Endothelial cell of hepatic sinusoid (primary cell): ENCODE results near the gene FBXW4.
"Not testable (repeated sequence)": the region's sequence is repeated elsewhere in the genome, so short reads cannot be mapped to it uniquely, and the experiment has no call there.

Experiments
- in situ Hi-C: cut with HindIII; loops from 2 replicates; pipeline ENCODE4 v1.10.0; 2017; ENCODE audit warnings: low sequenced_read_pairs

The FBXW4 gene

GRCh38 chr10:101619983-101620382 is 75.0 kb downstream of the FBXW4 start:
- in situ Hi-C loops: no loop called here

DNA sequence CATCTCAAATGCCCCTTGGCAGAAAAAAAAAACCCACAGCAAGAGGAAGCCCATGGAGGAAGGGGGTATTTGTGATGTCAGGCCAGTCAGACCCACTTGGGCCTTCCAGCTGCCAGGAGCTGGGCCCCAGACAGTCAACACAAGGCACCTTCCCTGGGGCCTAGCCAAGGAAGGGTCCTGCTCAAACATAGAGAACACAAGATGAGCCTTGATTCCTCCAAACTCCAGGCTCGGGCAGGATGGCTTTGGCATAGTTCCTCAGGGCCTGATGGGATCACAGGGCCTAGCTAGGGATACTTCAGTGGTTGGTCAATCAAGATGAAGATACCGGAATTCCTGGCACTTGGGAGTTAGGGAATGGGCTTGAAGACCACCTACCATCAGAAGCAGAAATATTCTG is 76.1 kb downstream of the FBXW4 start:
- in situ Hi-C loops: no loop called here

- in situ Hi-C loops: no loop called here
Observed at GRCh38 chr10:101617824-101618568, 77.0 kb downstream of the FBXW4 start.

DNA sequence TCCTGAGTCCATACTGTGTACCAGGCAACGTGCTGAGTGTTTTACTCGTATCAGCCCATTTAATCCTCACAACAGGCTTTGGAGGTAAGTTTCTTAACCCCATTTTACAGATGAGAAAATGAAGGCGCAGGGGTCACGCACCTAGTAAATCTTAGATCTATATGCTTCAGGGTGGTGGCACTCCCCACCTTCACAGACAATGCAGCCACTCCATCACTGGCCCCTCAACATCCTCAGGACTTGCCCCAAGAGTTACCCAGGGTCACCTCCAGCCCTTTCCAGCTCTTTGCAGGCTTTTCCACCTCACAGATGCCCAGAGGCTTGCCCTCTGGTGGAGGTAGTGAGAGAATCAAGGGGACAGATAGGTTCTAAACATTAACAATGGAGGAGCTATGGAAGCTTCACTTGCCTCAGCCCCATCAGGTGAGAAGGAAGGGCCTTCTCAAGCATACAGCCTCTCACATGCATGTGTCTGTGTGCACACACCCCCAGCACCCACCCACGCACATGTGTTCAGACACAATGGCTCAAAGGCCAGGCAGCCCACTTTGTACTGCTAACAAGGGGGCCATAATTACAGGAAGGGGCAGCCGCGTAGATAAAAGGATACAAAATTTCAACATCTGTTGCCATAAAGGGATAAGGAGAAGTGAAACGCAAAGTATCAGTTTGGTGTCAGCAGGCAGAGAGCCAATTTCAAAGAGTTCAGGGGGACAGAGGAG is 77.7 kb downstream of the FBXW4 start:
- in situ Hi-C loops: no loop called here

DNA sequence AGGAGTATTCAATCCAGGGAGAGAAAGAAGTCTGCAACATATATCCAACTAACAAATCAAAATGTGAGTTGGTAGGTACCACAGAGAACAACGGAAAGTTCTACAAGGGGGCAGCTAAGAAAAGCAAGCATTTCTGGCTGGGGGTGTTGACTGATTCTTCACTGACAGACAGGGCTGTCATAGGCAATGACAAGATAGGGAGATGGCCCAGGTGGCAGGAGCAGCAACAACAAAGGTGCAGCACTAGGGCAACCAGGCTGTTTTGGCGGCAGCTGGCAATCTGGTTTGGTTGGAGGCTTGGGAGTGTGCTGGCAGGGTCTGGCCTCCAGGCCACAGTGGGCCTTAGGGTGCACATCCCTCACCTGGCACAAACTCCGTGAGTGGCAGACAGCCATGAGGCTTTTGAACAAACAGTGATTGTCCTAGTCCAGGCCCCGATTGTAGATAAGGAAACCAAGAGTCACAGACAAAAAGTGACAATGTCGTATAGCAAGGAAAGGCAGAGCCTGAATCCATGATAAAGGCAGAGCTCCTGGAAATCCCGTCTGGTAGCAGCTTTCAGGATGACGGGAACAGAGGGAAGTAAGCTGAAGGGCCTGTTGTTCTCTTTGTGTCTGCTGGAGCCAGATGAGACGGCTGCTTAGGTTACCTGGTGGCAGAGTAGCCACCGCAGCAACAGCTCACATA is 78.4 kb downstream of the FBXW4 start:
- in situ Hi-C loops: no loop called here

DNA sequence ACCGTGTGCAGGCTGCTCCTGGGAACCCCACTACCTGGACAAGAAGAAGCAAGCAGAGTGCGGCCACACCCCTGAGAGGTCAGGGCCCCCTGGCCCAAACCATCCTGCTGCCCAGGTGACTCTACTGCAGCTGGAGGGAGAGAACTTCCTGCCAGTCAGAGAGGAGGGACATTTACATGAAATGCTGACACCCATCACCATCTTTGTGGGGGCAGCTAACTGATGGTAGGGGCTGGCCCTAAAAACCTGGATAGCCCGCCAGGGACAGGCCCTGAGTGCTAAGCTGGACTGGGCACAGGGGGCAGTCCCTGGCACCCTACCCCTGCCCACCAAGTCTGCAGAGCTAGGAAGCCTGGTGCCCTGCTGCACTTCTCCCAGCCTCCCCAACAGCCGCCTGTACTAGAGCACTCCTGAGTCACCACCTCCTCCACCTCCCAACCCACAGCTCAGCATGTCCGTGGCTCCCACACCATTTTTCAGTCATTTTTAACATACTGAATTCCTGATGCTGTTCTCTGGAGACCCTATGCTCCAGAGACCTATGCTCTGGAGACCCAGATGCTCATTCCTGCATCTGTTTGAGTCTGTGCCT is 79.3 kb downstream of the FBXW4 start:
- in situ Hi-C loops: no loop called here

GRCh38 chr10:101614663-101615524 is 80.1 kb downstream of the FBXW4 start:
- in situ Hi-C loops: no loop called here

GRCh38 chr10:101613646-101614045 is 81.3 kb downstream of the FBXW4 start:
- in situ Hi-C loops: no loop called here

DNA sequence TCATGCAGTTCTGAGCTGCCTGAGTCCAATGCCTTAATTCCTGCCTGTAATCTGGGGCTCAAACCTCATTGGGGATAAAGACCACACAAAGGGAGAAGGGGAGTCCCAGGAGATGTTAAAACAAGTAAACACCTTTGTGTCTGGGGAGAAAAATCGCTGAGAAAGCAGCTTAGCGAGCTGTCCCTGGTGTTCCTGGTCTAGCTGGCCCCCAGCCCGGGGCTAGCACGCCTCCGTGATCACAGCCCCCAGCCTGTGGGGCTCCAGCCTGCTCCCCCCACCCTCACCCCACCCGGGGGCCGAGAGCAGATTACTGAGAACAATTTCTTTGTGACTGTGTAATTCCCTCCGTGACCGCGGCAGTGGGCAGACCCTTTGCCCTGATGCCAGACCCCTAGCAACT is 82.1 kb downstream of the FBXW4 start:
- in situ Hi-C loops: no loop called here

DNA sequence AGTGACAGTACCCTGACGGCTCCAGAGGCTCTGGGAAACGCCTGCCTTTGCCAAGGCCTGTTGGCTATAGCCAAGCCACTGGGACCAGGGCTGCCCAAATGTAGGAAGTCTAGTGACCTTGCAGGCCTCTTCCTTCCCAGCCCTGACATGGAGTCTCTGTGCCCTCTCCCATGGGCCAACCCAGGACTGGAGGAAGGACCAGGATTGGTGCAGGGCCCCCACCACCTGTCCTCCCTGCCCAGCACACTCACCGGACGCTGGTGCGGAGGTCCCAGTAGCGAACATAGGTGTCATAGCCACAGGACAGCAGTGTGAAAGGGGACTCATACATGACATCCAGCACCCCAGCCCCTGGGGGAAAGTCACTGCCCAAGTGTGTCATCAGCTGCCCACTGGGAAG is 82.9 kb downstream of the FBXW4 start:
- in situ Hi-C loops: no loop called here

DNA sequence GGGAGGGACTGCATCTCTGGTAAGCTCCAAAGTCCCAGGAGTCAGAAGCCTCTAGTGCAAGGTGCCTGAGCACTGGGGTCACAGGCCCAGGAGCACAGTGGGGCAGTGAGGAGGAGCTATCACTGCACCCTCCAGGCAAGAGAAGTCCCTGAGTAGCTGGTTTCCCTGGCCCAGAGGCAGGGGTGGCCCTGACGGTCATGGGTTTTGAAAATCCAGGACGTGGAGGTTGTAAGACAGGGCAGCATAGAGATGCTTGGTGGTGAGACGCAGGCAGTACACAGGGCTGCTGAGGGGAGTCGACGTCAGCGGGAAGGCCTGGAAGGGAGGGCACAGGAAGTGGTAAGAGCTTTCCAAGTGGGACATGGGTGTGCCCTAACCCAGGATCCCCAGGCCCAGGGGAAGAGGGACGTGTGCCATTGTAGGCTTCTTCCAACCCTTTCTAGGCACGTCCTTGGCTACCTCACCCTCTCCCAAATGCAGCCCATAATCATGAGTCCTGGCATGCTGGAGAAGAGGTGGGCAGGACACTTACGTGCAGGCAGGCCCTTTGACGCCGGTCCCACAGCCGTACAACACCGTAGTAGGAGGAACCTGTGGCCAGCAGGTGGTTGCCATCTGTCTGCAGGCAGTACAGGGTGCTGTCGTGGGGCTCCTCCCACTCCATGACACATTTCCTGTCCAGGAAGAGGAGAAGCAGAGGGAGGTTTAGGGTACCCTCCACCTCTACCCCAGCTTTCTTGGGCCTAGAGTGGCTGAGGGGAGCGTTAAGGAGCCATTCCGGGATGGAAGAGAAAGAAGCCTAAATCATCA is 83.7 kb downstream of the FBXW4 start:
- in situ Hi-C loops: no loop called here

DNA sequence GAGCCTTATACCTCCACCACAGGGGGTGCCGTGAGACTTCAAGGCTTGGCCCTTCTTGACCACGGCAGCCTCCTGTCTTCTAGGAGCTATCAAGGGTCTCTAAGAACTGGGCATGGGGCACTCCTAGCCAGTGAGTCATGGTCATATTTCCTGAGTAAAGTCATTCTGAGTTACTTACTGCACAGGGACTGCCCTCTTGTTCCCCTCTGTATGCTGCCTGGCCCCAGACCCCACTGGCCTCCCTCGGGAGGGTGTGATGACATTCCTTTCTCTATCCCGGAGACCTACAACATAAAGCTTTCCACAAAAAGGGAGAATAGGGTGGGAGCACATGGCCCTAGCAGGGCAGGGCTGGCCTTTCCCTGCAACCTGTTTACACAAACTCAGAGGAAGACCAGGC is 85.5 kb downstream of the FBXW4 start:
- in situ Hi-C loops: no loop called here

GRCh38 chr10:101607124-101607523 is 87.8 kb downstream of the FBXW4 start:
- in situ Hi-C loops: no loop called here

GRCh38 chr10:101602761-101603398 is 92.1 kb downstream of the FBXW4 start:
- in situ Hi-C loops: no loop called here

DNA sequence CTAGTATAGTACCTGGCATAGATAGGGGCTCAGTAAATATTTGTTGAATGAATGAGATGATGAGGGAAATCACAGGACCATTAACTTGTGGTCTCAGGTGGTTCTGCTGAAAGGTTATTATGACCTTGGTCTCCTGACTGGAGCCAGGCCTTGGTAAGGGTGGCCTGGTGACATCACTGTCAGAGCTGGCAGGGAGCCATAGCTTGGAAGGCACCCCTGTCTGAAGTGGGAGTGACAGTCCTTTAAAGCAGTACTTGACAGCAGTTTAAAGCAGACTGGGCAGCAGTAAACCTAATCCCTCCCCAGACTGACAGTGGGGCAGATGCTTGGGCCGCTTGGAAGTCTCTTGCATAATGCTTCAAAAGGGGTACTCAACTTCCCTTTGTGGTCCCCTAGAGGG is 93.4 kb downstream of the FBXW4 start:
- in situ Hi-C loops: no loop called here

- in situ Hi-C loops: no loop called here
Observed at GRCh38 chr10:101597091-101597900, 97.7 kb downstream of the FBXW4 start.

- in situ Hi-C loops: no loop called here
Observed at GRCh38 chr10:101595591-101596433, 99.2 kb downstream of the FBXW4 start.

DNA sequence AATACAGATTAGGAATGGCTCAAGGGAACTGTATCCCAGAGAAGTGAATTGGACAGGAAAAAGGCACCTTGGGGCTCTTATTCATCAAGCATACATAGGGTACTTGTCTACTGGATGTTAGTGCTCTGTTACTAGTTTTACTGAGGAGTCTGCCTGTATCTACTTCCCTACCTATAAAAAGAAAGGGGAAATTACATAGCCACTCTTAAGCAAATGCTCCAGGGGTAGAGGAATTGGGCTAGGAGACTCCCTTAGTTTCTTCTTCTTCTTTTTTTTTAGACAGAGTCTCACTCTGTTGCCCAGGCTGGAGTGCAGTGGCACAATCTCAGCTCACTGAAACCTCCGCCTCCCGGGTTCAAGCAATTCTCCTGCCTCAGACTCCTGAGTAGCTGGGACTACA is 101.6 kb downstream of the FBXW4 start:
- in situ Hi-C loops: not testable (repeated sequence)
